Measurements from ENCODE around the gene C21orf58. TPM values are rescaled to one million over a fixed set of nuclear protein-coding genes. Genes with fewer than 3 reads are reported as not detected.

Gene C21orf58
- total RNA-seq, 1 experiment from 2014 or later = 15.3 TPM

- Histone ChIP-seq H3K9me3 (ENCODE audit: low read length) (no peaks in the 10 kb centered on the region), H3K79me2 (ENCODE audit: low read length) (peaks cover 60% of the 10 kb centered on the region), H3K27me3 (ENCODE audit: low read length) (no peaks in the 10 kb centered on the region), H3K4me3 (ENCODE audit: low read length) (no peak overlapping the region), H3K4me1 (ENCODE audit: insufficient read depth, low read length) (no peaks in the 10 kb centered on the region), H4K20me1 (ENCODE audit: low read length) (peaks cover 10% of the 10 kb centered on the region; the same call in 1 of the 2 replicates), H3K9ac (ENCODE audit: low read length) (no peak overlapping the region), H3K27ac (ENCODE audit: low read length) (no peak overlapping the region), H3K36me3 (ENCODE audit: low read depth, low read length) (peaks cover 19% of the 10 kb centered on the region), H2AFZ (ENCODE audit: low read length) (no peak overlapping the region), H3F3A (ENCODE audit: low read length, unreplicated experiment) (no peaks in the 10 kb centered on the region), H3K4me2 (ENCODE audit: low read length) (no peak overlapping the region), H3K9me2 (replicated peaks; ENCODE audit: low read length) (no peaks in the 10 kb centered on the region)
- intact Hi-C loops (cut with micrococcal nuclease) = no loop called here
- no peak for ATAC-seq
- CTCF ChIA-PET = no interaction called here
- TF ChIP-seq EZH2 (IDR thresholded peaks at IDR 0.05; ENCODE audit: low read length, unreplicated experiment) = no peak
- TF ChIP-seq CTCF (conservative IDR thresholded peaks at IDR 0.05; ENCODE audit: low read depth, low read length) = no peak
- no peak for TF ChIP-seq EZH2phosphoT487 (IDR thresholded peaks at IDR 0.05; ENCODE audit: borderline replicate concordance, low read length)
- BruUV-seq (replicated peaks) = no TSS peak
- DNase-seq = no peak
- POLR2A ChIA-PET (ENCODE audit: unreplicated experiment) = no interaction called here
Observed at GRCh38 chr21:46371204-46372013, 47.7 kb upstream of the C21orf58 start.

- ChIA-PET POLR2A (ENCODE audit: unreplicated experiment) (no interaction called here), CTCF (interaction anchor here (0.6 kb wide), 1 partner anchor 1500 kb away, joined by 3 read pairs; no protein-coding TSS in a partner anchor)
- no peak overlapping the region for H3K4me2 ChIP-seq (ENCODE audit: low read length)
- DNase-seq (no peak), ATAC-seq (no peak)
- H3K27ac ChIP-seq (ENCODE audit: low read length) = no peak overlapping the region
- no TSS peak for BruUV-seq (replicated peaks)
- TF ChIP-seq EZH2phosphoT487 (IDR thresholded peaks at IDR 0.05; ENCODE audit: borderline replicate concordance, low read length) (no peak), CTCF (conservative IDR thresholded peaks at IDR 0.05; ENCODE audit: low read depth, low read length) (no peak), EZH2 (IDR thresholded peaks at IDR 0.05; ENCODE audit: low read length, unreplicated experiment) (no peak)
- peaks cover 23% of the 10 kb centered on the region for H3K36me3 ChIP-seq (ENCODE audit: low read depth, low read length)
- intact Hi-C loops (cut with micrococcal nuclease) = no loop called here
- no peaks in the 10 kb centered on the region for H3K4me1 ChIP-seq (ENCODE audit: insufficient read depth, low read length)
- H3K9ac ChIP-seq (ENCODE audit: low read length) = no peak overlapping the region
- peaks cover 44% of the 10 kb centered on the region for H3K79me2 ChIP-seq (ENCODE audit: low read length)
- H2AFZ ChIP-seq (ENCODE audit: low read length) = no peak overlapping the region
- no peaks in the 10 kb centered on the region for H3K27me3 ChIP-seq (ENCODE audit: low read length)
- H3F3A ChIP-seq (ENCODE audit: low read length, unreplicated experiment) = no peaks in the 10 kb centered on the region
- H3K9me2 ChIP-seq (replicated peaks; ENCODE audit: low read length) = no peaks in the 10 kb centered on the region
- H4K20me1 ChIP-seq (ENCODE audit: low read length) = peaks cover 10% of the 10 kb centered on the region; the same call in 1 of the 2 replicates
- no peak overlapping the region for H3K4me3 ChIP-seq (ENCODE audit: low read length)
- H3K9me3 ChIP-seq (ENCODE audit: low read length) = no peaks in the 10 kb centered on the region
Observed at GRCh38 chr21:46369520-46370235, 46.0 kb upstream of the C21orf58 start.
